ENCODE data around the gene SLC4A1AP.

SLC4A1AP gene

DNA sequence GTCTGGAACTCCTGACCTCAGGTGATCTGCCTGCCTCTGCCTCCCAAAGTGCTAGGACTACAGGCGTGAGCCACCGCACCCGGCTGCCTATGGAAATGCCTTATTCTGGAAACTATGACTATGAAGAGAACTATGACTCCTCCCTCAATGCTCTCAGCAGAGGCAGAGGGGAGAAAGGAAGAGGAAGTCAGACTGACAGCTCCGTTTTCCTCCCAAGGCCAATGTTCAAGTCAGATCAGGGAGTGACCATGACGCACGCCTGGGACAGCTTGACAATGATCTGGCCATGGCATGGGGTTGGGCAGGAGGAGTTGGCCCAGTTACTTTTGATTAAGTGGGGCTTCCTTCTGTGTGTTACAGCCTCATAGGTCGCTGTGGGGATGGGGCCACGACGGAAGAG, 63.6 kb downstream of the SLC4A1AP start:
- no peaks in the 10 kb centered on the region for H3K9me3 ChIP-seq (ENCODE audit: insufficient read depth, low read length)
- no peaks in the 10 kb centered on the region for H3K79me2 ChIP-seq (ENCODE audit: low read length)
- H3K4me3 ChIP-seq (ENCODE audit: low read length): no peak overlapping the region
- no peaks in the 10 kb centered on the region for H4K20me1 ChIP-seq (ENCODE audit: insufficient read depth, low read length)
- H3K27me3 ChIP-seq (ENCODE audit: low read depth, low read length): no peaks in the 10 kb centered on the region; the same call in 1 of the 2 replicates
- TF ChIP-seq, protein P1, sequence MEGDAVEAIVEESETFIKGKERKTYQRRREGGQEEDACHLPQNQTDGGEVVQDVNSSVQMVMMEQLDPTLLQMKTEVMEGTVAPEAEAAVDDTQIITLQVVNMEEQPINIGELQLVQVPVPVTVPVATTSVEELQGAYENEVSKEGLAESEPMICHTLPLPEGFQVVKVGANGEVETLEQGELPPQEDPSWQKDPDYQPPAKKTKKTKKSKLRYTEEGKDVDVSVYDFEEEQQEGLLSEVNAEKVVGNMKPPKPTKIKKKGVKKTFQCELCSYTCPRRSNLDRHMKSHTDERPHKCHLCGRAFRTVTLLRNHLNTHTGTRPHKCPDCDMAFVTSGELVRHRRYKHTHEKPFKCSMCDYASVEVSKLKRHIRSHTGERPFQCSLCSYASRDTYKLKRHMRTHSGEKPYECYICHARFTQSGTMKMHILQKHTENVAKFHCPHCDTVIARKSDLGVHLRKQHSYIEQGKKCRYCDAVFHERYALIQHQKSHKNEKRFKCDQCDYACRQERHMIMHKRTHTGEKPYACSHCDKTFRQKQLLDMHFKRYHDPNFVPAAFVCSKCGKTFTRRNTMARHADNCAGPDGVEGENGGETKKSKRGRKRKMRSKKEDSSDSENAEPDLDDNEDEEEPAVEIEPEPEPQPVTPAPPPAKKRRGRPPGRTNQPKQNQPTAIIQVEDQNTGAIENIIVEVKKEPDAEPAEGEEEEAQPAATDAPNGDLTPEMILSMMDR (IDR thresholded peaks at IDR 0.05; ENCODE audit: low read depth, low read length): no peak
- TF ChIP-seq EZH2phosphoT487 (IDR thresholded peaks at IDR 0.05; ENCODE audit: low read depth): no peak
- H3K36me3 ChIP-seq (replicated peaks; ENCODE audit: low read depth, low read length): no peaks in the 10 kb centered on the region
- H3K4me1 ChIP-seq (ENCODE audit: low read length): no peaks in the 10 kb centered on the region
- H3K9ac ChIP-seq (ENCODE audit: low read length): no peak overlapping the region
- H3K4me2 ChIP-seq (ENCODE audit: low read length): no peak overlapping the region
- no peak overlapping the region for H3K27ac ChIP-seq (ENCODE audit: low read length)
- no peak overlapping the region for H2AFZ ChIP-seq (ENCODE audit: low read depth, low read length)

DNA sequence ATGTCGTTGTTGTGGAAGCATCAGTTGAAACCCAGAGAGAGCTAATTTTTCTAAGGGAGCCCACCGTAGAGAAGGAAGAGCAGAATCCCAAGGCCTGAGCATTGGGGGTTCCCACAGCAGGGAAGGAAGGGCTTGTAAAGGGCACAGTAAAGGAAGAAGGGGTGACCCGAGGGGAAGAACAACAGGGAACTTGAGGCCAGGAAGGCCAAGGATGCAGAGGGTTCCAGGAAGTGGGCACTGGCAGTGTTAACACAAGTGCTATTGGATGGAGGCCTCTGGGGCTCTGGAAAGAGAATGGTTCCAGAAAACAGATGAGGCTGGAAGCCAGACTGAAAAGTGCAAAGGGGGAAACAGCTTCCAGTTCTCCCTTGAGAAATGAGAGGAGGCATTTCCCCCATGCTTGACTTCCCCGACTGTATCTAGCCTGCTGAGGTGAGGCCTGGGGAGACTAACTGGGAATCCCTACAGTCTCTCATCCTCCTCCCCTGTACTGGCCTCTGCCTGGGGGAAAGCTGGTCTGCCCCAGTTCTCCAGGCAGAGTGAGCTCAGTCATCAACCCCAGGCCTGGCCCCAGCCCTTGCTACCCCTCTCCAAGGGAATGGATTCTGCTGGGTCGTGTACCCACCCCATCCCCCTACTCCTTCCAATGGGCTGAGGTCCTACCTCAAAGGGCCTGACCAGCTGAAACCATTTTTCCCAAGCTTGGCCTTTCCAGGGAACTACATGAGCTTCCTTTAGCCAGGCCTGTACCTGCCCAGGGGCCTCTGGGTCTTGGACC, 64.6 kb downstream of the SLC4A1AP start:
- Histone ChIP-seq H4K20me1 (ENCODE audit: insufficient read depth, low read length) (no peaks in the 10 kb centered on the region), H2AFZ (ENCODE audit: low read depth, low read length) (no peak overlapping the region), H3K4me1 (ENCODE audit: low read length) (no peaks in the 10 kb centered on the region), H3K27ac (ENCODE audit: low read length) (no peak overlapping the region), H3K4me3 (ENCODE audit: low read length) (no peak overlapping the region), H3K27me3 (ENCODE audit: low read depth, low read length) (no peaks in the 10 kb centered on the region; the same call in 1 of the 2 replicates), H3K36me3 (replicated peaks; ENCODE audit: low read depth, low read length) (no peaks in the 10 kb centered on the region), H3K4me2 (ENCODE audit: low read length) (no peak overlapping the region), H3K9ac (ENCODE audit: low read length) (no peak overlapping the region), H3K9me3 (ENCODE audit: insufficient read depth, low read length) (no peaks in the 10 kb centered on the region), H3K79me2 (ENCODE audit: low read length) (no peaks in the 10 kb centered on the region)
- TF ChIP-seq, protein P1 (IDR thresholded peaks at IDR 0.05; ENCODE audit: low read depth, low read length): no peak
- TF ChIP-seq EZH2phosphoT487 (IDR thresholded peaks at IDR 0.05; ENCODE audit: low read depth): no peak

DNA sequence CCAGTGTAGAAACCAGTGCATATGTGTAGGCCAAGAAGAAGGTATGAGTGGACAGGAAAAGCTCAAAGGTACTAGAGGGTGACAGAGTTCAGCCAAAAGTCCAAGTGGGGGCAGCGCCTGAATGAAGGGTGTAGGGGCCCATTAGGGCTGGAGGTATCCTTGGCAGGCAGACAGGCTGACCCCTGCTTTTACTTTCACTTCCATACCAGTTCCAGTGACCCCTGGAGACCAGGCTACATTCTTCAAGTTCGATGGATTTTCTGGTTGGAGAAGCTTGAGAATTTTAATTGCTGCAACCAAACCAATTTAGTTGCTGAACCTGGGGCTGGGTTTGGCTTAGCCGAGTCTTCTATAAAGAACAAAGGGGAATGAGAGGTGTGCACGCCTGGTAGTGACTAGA, 65.5 kb downstream of the SLC4A1AP start:
- TF ChIP-seq, protein P1 (IDR thresholded peaks at IDR 0.05; ENCODE audit: low read depth, low read length): no peak
- no peak for TF ChIP-seq EZH2phosphoT487 (IDR thresholded peaks at IDR 0.05; ENCODE audit: low read depth)
- Histone ChIP-seq H3K36me3 (replicated peaks; ENCODE audit: low read depth, low read length) (no peaks in the 10 kb centered on the region), H3K27me3 (ENCODE audit: low read depth, low read length) (no peaks in the 10 kb centered on the region; the same call in 1 of the 2 replicates), H4K20me1 (ENCODE audit: insufficient read depth, low read length) (no peaks in the 10 kb centered on the region), H3K9ac (ENCODE audit: low read length) (no peak overlapping the region), H3K79me2 (ENCODE audit: low read length) (no peaks in the 10 kb centered on the region), H3K9me3 (ENCODE audit: insufficient read depth, low read length) (no peaks in the 10 kb centered on the region), H3K4me3 (ENCODE audit: low read length) (no peak overlapping the region), H2AFZ (ENCODE audit: low read depth, low read length) (no peak overlapping the region), H3K4me1 (ENCODE audit: low read length) (no peaks in the 10 kb centered on the region), H3K27ac (ENCODE audit: low read length) (no peak overlapping the region), H3K4me2 (ENCODE audit: low read length) (no peak overlapping the region)

DNA sequence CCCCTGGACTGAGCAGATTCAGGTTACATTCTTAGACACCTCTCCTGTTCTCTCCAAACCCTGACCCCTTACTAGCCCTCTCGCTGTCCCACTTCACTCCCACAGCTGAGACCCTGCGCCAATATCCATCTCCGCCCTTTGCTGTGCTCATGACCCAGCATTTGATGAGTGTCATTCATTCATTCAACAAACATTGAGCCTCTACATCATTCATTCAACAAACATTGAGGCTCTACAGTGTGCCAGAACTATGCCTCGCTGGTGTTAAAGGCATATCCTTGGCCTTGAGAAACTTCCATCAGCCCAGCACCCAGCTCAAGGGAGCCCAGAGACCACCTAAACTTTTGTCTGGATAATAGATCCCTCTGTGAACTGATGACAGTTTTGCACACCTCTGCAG, 65.9 kb downstream of the SLC4A1AP start:
- Histone ChIP-seq H4K20me1 (ENCODE audit: insufficient read depth, low read length) (no peaks in the 10 kb centered on the region), H3K36me3 (replicated peaks; ENCODE audit: low read depth, low read length) (no peaks in the 10 kb centered on the region), H3K27ac (ENCODE audit: low read length) (no peak overlapping the region), H2AFZ (ENCODE audit: low read depth, low read length) (no peak overlapping the region), H3K79me2 (ENCODE audit: low read length) (no peaks in the 10 kb centered on the region), H3K4me1 (ENCODE audit: low read length) (no peaks in the 10 kb centered on the region), H3K9ac (ENCODE audit: low read length) (no peak overlapping the region), H3K4me3 (ENCODE audit: low read length) (no peak overlapping the region), H3K27me3 (ENCODE audit: low read depth, low read length) (no peaks in the 10 kb centered on the region; the same call in 1 of the 2 replicates), H3K4me2 (ENCODE audit: low read length) (no peak overlapping the region), H3K9me3 (ENCODE audit: insufficient read depth, low read length) (no peaks in the 10 kb centered on the region)
- TF ChIP-seq, protein P1 (IDR thresholded peaks at IDR 0.05; ENCODE audit: low read depth, low read length): no peak
- no peak for TF ChIP-seq EZH2phosphoT487 (IDR thresholded peaks at IDR 0.05; ENCODE audit: low read depth)
